Cardiac septum (tissue), 1 donor: ENCODE measurements around the gene DYNLT5. TPM values are rescaled to one million over a fixed set of nuclear protein-coding genes. Genes with fewer than 3 reads are reported as not detected.
A peak's percentile ranks its signal among the peaks of the same experiment; 100 is the strongest.
"Not testable (repeated sequence)": the region's sequence is repeated elsewhere in the genome, so short reads cannot be mapped to it uniquely, and the experiment has no call there.

Experiments
- DNase-seq: peaks from one replicate; pipeline ENCODE4 v3.0.0-alpha.2; 2020; ENCODE audit warnings: low spot score
- intact Hi-C: fragments of 100-400 bp; cut with DNase I; formaldehyde crosslinking; loops from one replicate; pipeline ENCODE4 v1.14.0; 2022
- long read RNA-seq: library from polyadenylated mRNA; unstranded; transcript quantifications from one replicate; pipeline ENCODE4 v2.0.0, GENCODE V29; 2021
- total RNA-seq: library from RNA; stranded (reverse); fragmentation: NEBNext Ultra II Directional; extraction: Animal tissue kit (Norgen Biotek cat#: 25700); gene quantifications from one replicate; pipeline ENCODE4 v1.2.1, GENCODE V29; 2021
- donor health status: DM: no; HTN: no; CAD: no.

Gene DYNLT5, protein sequence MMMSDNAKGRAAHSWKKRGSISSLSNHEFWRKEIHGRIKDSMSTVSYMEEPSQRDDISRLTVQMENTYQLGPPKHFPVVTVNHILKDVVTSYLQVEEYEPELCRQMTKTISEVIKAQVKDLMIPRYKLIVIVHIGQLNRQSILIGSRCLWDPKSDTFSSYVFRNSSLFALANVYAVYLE
- total RNA-seq = 4.0 TPM
- long read RNA-seq, partial matches to known transcripts = 0 of 3 reads
- long read RNA-seq, other reads (novel, unspliced or antisense) = 0 of 3 reads

DNA sequence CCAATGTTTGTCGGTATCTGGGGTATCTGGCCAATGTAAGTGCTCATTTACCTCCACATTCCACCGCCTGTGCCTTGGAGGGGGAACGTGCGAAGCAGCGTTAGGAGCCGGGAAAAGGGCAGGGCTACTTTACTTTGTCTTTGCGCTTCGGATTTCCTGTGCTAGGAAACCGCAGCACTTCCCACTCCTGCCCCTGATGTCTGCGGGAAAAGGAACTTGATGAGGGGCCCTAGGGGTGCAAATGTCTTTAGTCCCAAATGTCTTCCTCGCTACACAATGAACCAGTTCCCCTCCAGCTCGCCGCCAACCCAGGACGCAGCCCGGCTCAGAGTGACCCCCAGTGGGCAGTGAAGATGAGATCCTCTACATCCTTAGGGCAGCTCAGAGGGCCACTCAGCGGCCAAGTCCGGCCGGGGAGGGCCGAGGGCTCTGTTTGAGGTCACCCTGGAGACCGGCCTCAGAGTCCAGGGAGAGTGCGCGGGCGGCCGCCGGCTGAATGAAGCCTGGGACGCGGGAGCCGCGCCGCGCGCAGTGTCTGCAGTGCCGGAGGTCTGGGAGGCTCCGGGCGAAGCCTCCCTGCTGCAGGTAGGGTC, at the start of gene DYNLT5:
Gene DYNLT5, plus strand, starts transcription at position 460 of the 593 bp plus-strand sequence. CDS start 2,200 bp downstream, outside the sequence.
- DNase-seq = peak; percentile 90
- intact Hi-C loops = no loop called here

GRCh38 chr1:66704177-66704875, 47.9 kb upstream of the DYNLT5 start:
- intact Hi-C loops = no loop called here

DNA sequence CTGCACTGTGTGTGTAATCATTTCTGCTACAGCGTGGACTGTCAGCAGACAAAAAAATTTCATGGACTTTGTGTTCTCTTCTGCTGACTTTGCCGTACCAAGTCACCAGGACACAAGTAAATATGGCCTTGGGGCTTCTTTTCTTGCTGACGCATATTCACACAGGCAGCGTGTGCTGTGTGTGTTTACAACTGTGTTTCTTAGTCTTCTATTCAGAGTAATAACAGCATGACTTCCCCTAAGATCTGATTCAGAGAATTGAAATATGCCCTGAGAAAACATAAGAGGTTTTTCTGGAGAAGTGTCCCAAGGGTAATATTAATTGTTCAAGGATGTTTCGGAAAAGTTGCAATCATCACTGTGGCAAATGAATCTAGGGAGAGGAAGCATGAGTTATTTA, 47.1 kb upstream of the DYNLT5 start:
- no peak for DNase-seq
- intact Hi-C loops = no loop called here

More at GRCh38 chr1:66704177-66704875, 47.9 kb upstream of the DYNLT5 start:
- DNase-seq = no peak

GRCh38 chr1:66711420-66711819, 40.8 kb upstream of the DYNLT5 start:
- DNase-seq = no peak
- intact Hi-C loops = no loop called here

DNA sequence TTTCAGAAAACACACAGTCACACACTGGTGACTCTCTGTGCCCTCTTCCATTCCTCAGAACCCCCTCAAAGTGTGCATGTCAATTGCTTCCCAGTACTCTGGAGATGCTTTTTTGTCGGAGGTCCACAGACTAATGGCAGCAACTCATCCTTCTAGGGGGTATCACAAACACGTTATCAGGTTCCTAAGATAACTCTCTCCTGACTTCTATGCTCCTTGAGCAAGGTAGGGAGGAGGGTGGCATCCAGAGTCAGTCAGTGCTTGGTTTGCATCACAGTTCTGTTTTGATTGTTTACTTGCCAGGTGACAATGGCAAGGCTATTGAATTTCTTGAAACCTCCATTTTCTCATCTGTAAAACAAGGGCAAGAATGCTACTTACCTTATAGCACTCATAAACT, 39.4 kb upstream of the DYNLT5 start:
- intact Hi-C loops = no loop called here

GRCh38 chr1:66723985-66724384, 28.3 kb upstream of the DYNLT5 start:
- intact Hi-C loops = no loop called here
- DNase-seq = no peak

More for the DNA sequence above, 39.4 kb upstream of the DYNLT5 start:
- DNase-seq = no peak

GRCh38 chr1:66725885-66726665, 26.2 kb upstream of the DYNLT5 start:
- no peak for DNase-seq

GRCh38 chr1:66728021-66728420, 24.2 kb upstream of the DYNLT5 start:
- intact Hi-C loops = loop anchor here (5.0 kb wide), 2 partner anchors 281 to 476 kb away; no protein-coding TSS in a partner anchor
- no peak for DNase-seq

More at GRCh38 chr1:66725885-66726665, 26.2 kb upstream of the DYNLT5 start:
- intact Hi-C loops = loop anchor here (5.0 kb wide), 2 partner anchors 279 to 474 kb away; no protein-coding TSS in a partner anchor

- intact Hi-C loops = loop anchor here (5.0 kb wide), 2 partner anchors 281 to 476 kb away; no protein-coding TSS in a partner anchor
- DNase-seq = not testable (repeated sequence)
Observed at GRCh38 chr1:66728716-66729115, 23.5 kb upstream of the DYNLT5 start.

- intact Hi-C loops = loop anchor here (5.0 kb wide), 2 partner anchors 282 to 477 kb away; no protein-coding TSS in a partner anchor
- DNase-seq = no peak
Observed at GRCh38 chr1:66729119-66729518, 23.1 kb upstream of the DYNLT5 start.

GRCh38 chr1:66729523-66729922, 22.7 kb upstream of the DYNLT5 start:
- intact Hi-C loops = loop anchor here (5.0 kb wide), 2 partner anchors 282 to 477 kb away; no protein-coding TSS in a partner anchor
- DNase-seq = no peak

DNA sequence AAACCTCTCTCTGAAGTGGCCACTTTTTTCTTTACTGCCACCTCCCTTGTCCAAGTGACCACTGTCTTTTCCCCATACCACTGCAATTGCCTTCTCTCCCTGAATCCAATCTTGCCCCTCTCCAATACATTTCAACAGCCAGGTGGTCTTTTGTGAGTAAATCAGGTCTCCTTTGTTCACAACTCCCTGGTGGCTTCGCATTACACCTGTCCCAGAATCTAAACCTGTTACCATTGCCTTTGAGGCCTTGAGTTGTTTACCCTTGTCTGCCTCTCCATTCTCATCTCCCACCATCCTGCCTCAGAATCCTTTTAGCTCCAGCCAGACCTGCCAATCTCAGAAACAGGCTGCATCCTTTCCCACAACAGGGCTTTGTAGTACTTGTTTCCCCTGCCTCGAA, 21.8 kb upstream of the DYNLT5 start:
- DNase-seq = no peak
- intact Hi-C loops = no loop called here

DNA sequence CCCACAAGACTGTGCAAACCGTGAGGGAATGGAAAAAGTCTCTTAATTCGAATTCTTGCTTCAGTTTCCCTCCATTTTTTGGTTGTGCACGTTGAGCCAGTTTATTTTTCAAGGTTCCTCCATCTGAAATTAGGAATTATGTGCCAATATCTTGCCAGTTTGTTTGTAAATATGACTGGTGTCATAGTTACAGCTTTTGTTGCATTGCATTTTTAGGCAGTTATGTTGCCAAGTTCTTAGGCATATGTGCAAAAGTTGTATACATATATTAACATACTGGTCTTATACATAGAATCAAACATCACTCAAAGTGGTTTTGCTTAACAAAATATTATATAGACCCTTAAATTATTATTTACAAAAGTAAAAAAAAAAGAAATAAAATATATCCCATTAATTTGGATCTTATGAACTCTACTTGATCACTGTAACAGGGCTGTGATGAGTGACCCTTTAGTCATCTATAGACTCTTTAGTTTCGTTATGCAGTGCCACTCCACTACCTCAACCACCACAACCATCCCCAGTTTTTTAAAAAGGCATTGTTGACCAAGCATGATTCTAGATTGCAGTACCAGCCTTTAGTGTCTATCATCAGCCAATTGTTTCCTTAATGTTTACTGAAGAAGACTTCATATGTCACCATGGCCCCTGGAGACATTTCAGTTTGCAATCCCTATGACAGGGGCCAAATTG, 20.9 kb upstream of the DYNLT5 start:
- intact Hi-C loops = no loop called here
- no peak for DNase-seq

DNA sequence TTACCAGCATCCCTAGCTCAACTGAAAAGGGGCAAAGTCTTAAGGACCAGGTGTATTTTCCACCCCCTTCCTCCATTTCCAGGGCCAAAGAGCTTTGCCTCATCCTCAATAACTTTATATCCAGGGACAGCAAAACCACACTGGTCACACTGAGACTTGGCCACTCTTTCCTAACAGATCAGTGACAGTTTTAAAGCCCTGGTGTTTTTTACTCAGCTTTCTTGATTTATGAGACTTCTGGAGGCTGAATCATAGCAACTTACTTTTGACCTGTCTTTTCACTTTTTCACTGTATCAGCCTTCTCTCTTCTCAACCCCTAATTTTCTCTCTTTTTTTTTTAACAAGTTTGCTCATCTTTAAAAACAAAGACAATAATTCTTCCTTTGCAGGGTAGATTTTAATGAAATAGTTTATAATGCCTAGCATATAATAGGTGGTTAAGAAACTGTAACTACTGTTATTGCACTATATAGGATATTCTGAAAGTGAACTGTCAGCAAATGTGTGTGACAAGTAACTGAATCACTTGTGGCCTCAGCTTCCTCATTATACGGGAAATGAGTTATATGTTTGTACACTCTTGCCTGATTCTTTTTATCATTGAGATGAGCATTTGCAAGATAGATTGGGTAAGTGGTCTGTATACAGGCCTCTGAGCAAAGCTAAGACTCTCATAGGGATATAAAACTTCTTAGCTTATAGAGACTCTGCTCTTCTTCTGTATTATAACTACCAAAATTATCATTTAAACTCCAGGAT, 19.7 kb upstream of the DYNLT5 start:
- no peak for DNase-seq
- intact Hi-C loops = no loop called here

GRCh38 chr1:66733348-66734017, 18.8 kb upstream of the DYNLT5 start:
- no peak for DNase-seq
- intact Hi-C loops = no loop called here

- DNase-seq, intact Hi-C loops: not testable (repeated sequence)
Observed at GRCh38 chr1:66734531-66734930, 17.7 kb upstream of the DYNLT5 start.

DNA sequence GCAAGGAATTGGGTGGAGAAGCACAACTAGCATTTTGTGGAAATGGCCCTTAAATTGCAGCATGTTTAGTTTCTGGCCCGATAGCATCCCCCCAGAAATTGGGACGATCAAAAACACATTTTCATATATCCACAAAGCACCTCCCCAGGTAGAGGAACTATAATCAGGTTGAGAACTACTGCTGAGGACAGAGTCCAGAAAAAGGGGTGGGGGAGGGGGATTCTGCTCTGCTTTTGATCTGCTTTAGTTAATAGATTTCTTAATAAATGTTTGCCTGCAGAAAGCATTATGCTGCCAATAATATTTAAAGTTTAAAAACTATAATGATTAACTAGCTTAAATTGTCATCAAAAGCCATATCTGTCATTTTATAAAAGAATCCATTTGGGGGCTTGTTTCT, 14.4 kb upstream of the DYNLT5 start:
- no peak for DNase-seq
- intact Hi-C loops = no loop called here
